WTC11 (cell line): ENCODE measurements around the gene RBM20. TPM values are rescaled to one million over a fixed set of nuclear protein-coding genes. Genes with fewer than 3 reads are reported as not detected.

Experiments used
- ATAC-seq: fragments of 200-7000 bp; cut with Tn5 transposase; 2 replicates; pipeline ENCODE4 v1.10.0; 2021; ENCODE audit warnings: mild to moderate bottlenecking, moderate library complexity
- CTCF ChIA-PET: fragments of 300-600 bp; sonication (Branson Sonifier 250); formaldehyde crosslinking; loops from one replicate; lab custom pipeline; 2021; ENCODE audit warnings: antibody characterized with exemption; lab: Charles Lee
- POLR2A ChIA-PET: fragments of 350-600 bp; sonication (Branson Sonifier 250); formaldehyde crosslinking; loops from one replicate; lab custom pipeline; 2021; ENCODE audit warnings: antibody characterized with exemption; lab: Charles Lee
- DNase-seq: peaks from one replicate; pipeline ENCODE4 v3.0.0; 2021; ENCODE audit warnings: low spot score
- H3K27ac Mint-ChIP-seq: 2 replicates; pipeline ENCODE4 v1.8.0; 2021; ENCODE audit warnings: mixed read lengths
- H3K27me3 Mint-ChIP-seq: 2 replicates; pipeline ENCODE4 v1.8.0; 2021; ENCODE audit warnings: low read depth, mild to moderate bottlenecking, moderate library complexity, mixed read lengths
- H3K36me3 Mint-ChIP-seq: 2 replicates; pipeline ENCODE4 v1.8.0; 2021; ENCODE audit warnings: mixed read lengths
- H3K4me1 Mint-ChIP-seq: 2 replicates; pipeline ENCODE4 v1.8.0; 2022; ENCODE audit warnings: mixed read lengths
- H3K4me3 Mint-ChIP-seq: 2 replicates; pipeline ENCODE4 v1.8.0; 2021; ENCODE audit warnings: mild to moderate bottlenecking, moderate library complexity, mixed read lengths
- H3K9me3 Mint-ChIP-seq: 2 replicates; pipeline ENCODE4 v1.8.0; 2021; ENCODE audit warnings: mixed read lengths
- AFF4 ChIP-seq: sonication (generic); formaldehyde crosslinking; IDR thresholded peaks from 2 replicates; pipeline ENCODE4 v1.8.1; 2023; ENCODE audit warnings: mild to moderate bottlenecking, missing genetic modification reagents, borderline replicate concordance
- ATF6 ChIP-seq: sonication (generic); formaldehyde crosslinking; IDR thresholded peaks from 2 replicates; pipeline ENCODE4 v1.8.1; 2023; ENCODE audit warnings: mild to moderate bottlenecking, missing genetic modification reagents
- CBFB ChIP-seq: sonication (generic); formaldehyde crosslinking; IDR thresholded peaks from 2 replicates; pipeline ENCODE4 v1.8.1; 2022; ENCODE audit warnings: mild to moderate bottlenecking, low read depth, missing genetic modification reagents
- EMX1 ChIP-seq: fragments of 250-450 bp; sonication (Bioruptor Pico); IDR thresholded peaks from 2 replicates; pipeline ENCODE4 v1.8.0; 2021; ENCODE audit warnings: mild to moderate bottlenecking
- ERG ChIP-seq: fragments of 250-450 bp; sonication (Bioruptor Pico); IDR thresholded peaks from 2 replicates; pipeline ENCODE4 v1.8.0; 2021; ENCODE audit warnings: mild to moderate bottlenecking
- FOXP4 ChIP-seq: sonication (generic); formaldehyde crosslinking; IDR thresholded peaks from 2 replicates; pipeline ENCODE4 v1.8.0; 2022; ENCODE audit warnings: mild to moderate bottlenecking, missing genetic modification reagents
- GTF2I ChIP-seq: fragments of 250-450 bp; sonication (Bioruptor Pico); conservative IDR thresholded peaks from 2 replicates; pipeline ENCODE4 v1.4.0; 2021; ENCODE audit warnings: mild to moderate bottlenecking
- HMGA2 ChIP-seq: fragments of 250-450 bp; sonication (Bioruptor Pico); IDR thresholded peaks from 2 replicates; pipeline ENCODE4 v1.4.0; 2021; ENCODE audit warnings: mild to moderate bottlenecking, moderate library complexity
- MAX ChIP-seq: sonication (generic); formaldehyde crosslinking; IDR thresholded peaks from 2 replicates; pipeline ENCODE4 v1.8.0; 2022; ENCODE audit warnings: mild to moderate bottlenecking, missing genetic modification reagents
- MYBL2 ChIP-seq: sonication (generic); formaldehyde crosslinking; IDR thresholded peaks from 2 replicates; pipeline ENCODE4 v1.8.1; 2023; ENCODE audit warnings: mild to moderate bottlenecking, moderate library complexity, missing genetic modification reagents
- NR1H2 ChIP-seq: sonication (generic); formaldehyde crosslinking; IDR thresholded peaks from 2 replicates; pipeline ENCODE4 v1.9.0; 2021; ENCODE audit warnings: mild to moderate bottlenecking, moderate library complexity, missing genetic modification reagents
- OVOL2 ChIP-seq: fragments of 250-450 bp; sonication (Bioruptor Pico); IDR thresholded peaks from 2 replicates; pipeline ENCODE4 v1.9.0; 2021; ENCODE audit warnings: mild to moderate bottlenecking, borderline replicate concordance
- SMAD3 ChIP-seq: sonication (generic); formaldehyde crosslinking; IDR thresholded peaks from 2 replicates; pipeline ENCODE4 v1.8.0; 2022; ENCODE audit warnings: missing genetic modification reagents, mild to moderate bottlenecking, borderline replicate concordance
- STAT6 ChIP-seq: sonication (generic); formaldehyde crosslinking; conservative IDR thresholded peaks from 2 replicates; pipeline ENCODE4 v1.8.1; 2023; ENCODE audit warnings: mild to moderate bottlenecking, low read depth, missing genetic modification reagents, moderate library complexity
- TEAD1 ChIP-seq: sonication (generic); formaldehyde crosslinking; IDR thresholded peaks from 2 replicates; pipeline ENCODE4 v1.8.0; 2022; ENCODE audit warnings: mild to moderate bottlenecking, missing genetic modification reagents
- ZMAT4 ChIP-seq: fragments of 250-450 bp; sonication (Bioruptor Pico); IDR thresholded peaks from 2 replicates; pipeline ENCODE4 v1.9.0; 2021; ENCODE audit warnings: mild to moderate bottlenecking
- ZNF121 ChIP-seq: sonication (generic); formaldehyde crosslinking; IDR thresholded peaks from 2 replicates; pipeline ENCODE4 v1.8.0; 2023; ENCODE audit warnings: missing genetic modification reagents
- ZNF317 ChIP-seq: sonication (generic); formaldehyde crosslinking; IDR thresholded peaks from 2 replicates; pipeline ENCODE4 v1.8.1; 2023; ENCODE audit warnings: low read depth, mild to moderate bottlenecking, moderate library complexity, missing genetic modification reagents, borderline replicate concordance
- ZNF512 ChIP-seq: sonication (generic); formaldehyde crosslinking; IDR thresholded peaks from 2 replicates; pipeline ENCODE4 v1.8.1; 2022; ENCODE audit warnings: missing genetic modification reagents, borderline replicate concordance
- total RNA-seq: library from RNA; stranded (reverse); gene quantifications from 3 replicates; pipeline ENCODE4 v1.2.3, GENCODE V29; 2021

Gene RBM20
- total RNA-seq, 1 experiment from 2014 or later: 0.52 TPM

- CTCF ChIA-PET: interaction anchor here (0.5 to 1.1 kb wide), 2 partner anchors 36 to 51 kb away, joined by 3 to 6 read pairs; no protein-coding TSS in a partner anchor
- ATAC-seq: no peak
These were observed 198.9 kb downstream of the RBM20 start for GRCh38 chr10:110843031-110843430.

GRCh38 chr10:110843796-110844616, 199.9 kb downstream of the RBM20 start:
- H3K36me3 Mint-ChIP-seq: no peaks in the 10 kb centered on the region
- ChIA-PET POLR2A (no interaction called here), CTCF (interaction anchor here (1.1 kb wide), 1 partner anchor 50 kb away, joined by 3 read pairs; no protein-coding TSS in a partner anchor)
- ATAC-seq: no peak
- no peak for DNase-seq
- no peak overlapping the region for H3K27ac Mint-ChIP-seq
- H3K4me3 Mint-ChIP-seq: no peak overlapping the region
- H3K4me1 Mint-ChIP-seq: peaks cover 24% of the 10 kb centered on the region
- no peaks in the 10 kb centered on the region for H3K27me3 Mint-ChIP-seq
- peaks cover 3% of the 10 kb centered on the region for H3K9me3 Mint-ChIP-seq
- TF ChIP-seq EMX1 (CRISPR knock-in tag) (no peak), AFF4 (CRISPR knock-in tag) (no peak), ERG (no peak), MAX (CRISPR knock-in tag) (no peak), GTF2I (CRISPR knock-in tag) (no peak), OVOL2 (CRISPR knock-in tag) (no peak), HMGA2 (CRISPR knock-in tag) (no peak), ATF6 (no peak), TEAD1 (CRISPR knock-in tag) (no peak), FOXP4 (CRISPR knock-in tag) (no peak), CBFB (CRISPR knock-in tag) (no peak), STAT6 (CRISPR knock-in tag) (no peak)

More at GRCh38 chr10:110843031-110843430, 198.9 kb downstream of the RBM20 start:
- H3K9me3 Mint-ChIP-seq: peaks cover 3% of the 10 kb centered on the region
- no peak overlapping the region for H3K27ac Mint-ChIP-seq
- no peaks in the 10 kb centered on the region for H3K27me3 Mint-ChIP-seq
- no peak for DNase-seq
- TF ChIP-seq ZNF121 (no peak), NR1H2 (no peak), SMAD3 (CRISPR knock-in tag) (no peak), MYBL2 (CRISPR knock-in tag) (no peak), ZNF512 (no peak), ZNF317 (CRISPR knock-in tag) (no peak), ZMAT4 (CRISPR knock-in tag) (no peak)
- H3K36me3 Mint-ChIP-seq: no peaks in the 10 kb centered on the region
- POLR2A ChIA-PET: interaction anchor here (1.2 kb wide), 1 partner anchor 28 kb away, joined by 5 read pairs; the partner anchor contains the start of gene PDCD4
- H3K4me1 Mint-ChIP-seq: peaks cover 24% of the 10 kb centered on the region
- no peak overlapping the region for H3K4me3 Mint-ChIP-seq
